ENCODE data around the gene DDHD1. TPM values are rescaled to one million over a fixed set of nuclear protein-coding genes. Genes with fewer than 3 reads are reported as not detected.

DDHD1 gene
- total RNA-seq, 4 donors from 2014 or later: 17.1 to 26.7 (median 23.3) TPM

- WGBS, 2 donors: 50 to 52% methylated on average over 4 of the region's 4 CpGs
- H3K9me3 ChIP-seq: no peaks in the 10 kb centered on the region
- H3K4me3 ChIP-seq: no peak overlapping the region
- H3K36me3 ChIP-seq: no peaks in the 10 kb centered on the region
- no peak for DNase-seq (ENCODE audit: low spot score in 2 of 2)
- H3K4me1 ChIP-seq: peaks cover 4 to 34% (median 18%) of the 10 kb centered on the region in 4 donors
- peak overlapping the region in 1 of 4 donors; percentile 22 for H3K27ac ChIP-seq
- no peaks in the 10 kb centered on the region for H3K27me3 ChIP-seq
- no peak for TF ChIP-seq EP300 (IDR thresholded peaks at IDR 0.05)
- TF ChIP-seq POLR2A (IDR thresholded peaks at IDR 0.05): no peak
- TF ChIP-seq CTCF (IDR thresholded peaks at IDR 0.05): no peak
These were observed 146.1 kb downstream of the DDHD1 start for GRCh38 chr14:53006931-53007562.

DNA sequence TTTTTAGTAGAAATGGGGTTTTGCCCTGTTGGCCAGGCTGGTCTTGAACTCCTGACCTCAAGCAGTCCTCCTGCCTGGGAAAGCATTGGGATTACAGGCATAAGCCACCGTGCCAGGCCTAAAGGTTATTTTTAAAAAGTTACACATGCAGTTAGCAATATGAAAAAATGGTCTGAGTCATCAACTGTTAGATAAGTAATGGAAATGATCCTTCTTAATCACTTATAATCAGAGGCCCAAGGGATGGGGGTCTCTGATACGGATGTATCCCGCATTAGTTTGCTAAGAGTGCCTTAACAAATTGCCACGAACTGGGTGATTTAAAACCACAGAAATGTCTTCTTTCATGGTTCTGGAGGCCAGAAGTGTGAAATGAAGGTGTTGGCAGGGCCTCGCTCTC, 148.1 kb downstream of the DDHD1 start:
- Histone ChIP-seq H3K36me3 (no peaks in the 10 kb centered on the region), H3K9me3 (no peaks in the 10 kb centered on the region), H3K4me1 (peaks cover 0 to 20% (median 6%) of the 10 kb centered on the region in 4 donors), H3K27ac (no peak overlapping the region), H3K4me3 (no peak overlapping the region), H3K27me3 (no peaks in the 10 kb centered on the region)
- TF ChIP-seq EP300 (IDR thresholded peaks at IDR 0.05): no peak
- no peak for TF ChIP-seq CTCF (IDR thresholded peaks at IDR 0.05)
- no peak for TF ChIP-seq POLR2A (IDR thresholded peaks at IDR 0.05)
- DNase-seq (ENCODE audit: low spot score in 2 of 2): no peak
- WGBS, 2 donors: 84 to 89% methylated on average over 5 of the region's 5 CpGs

DNA sequence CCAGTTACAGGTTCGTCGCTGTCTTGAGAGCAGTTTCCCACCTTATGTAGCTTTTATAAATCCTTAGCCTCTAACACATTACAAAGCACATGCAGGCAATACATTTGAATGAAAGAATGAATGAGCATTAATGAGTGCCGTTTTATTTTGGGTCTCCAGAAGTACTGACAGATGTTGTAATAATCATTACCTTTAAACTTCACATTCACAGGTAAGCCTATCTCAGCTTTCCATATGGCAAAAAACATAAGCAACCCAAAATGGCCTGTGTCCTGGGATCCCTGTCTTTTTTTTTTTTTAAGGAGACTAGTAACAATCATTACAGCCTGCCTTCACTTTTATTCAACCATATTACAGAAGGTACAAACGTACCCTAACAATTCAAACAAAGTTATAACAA, 149.3 kb downstream of the DDHD1 start:
- Histone ChIP-seq H3K4me1 (peaks cover 0 to 17% (median 4%) of the 10 kb centered on the region in 4 donors), H3K27ac (no peak overlapping the region), H3K27me3 (no peaks in the 10 kb centered on the region), H3K36me3 (no peaks in the 10 kb centered on the region), H3K9me3 (no peaks in the 10 kb centered on the region), H3K4me3 (no peak overlapping the region)
- WGBS, 2 donors: 80 to 97% methylated on average over 4 of the region's 4 CpGs
- TF ChIP-seq EP300 (IDR thresholded peaks at IDR 0.05) (no peak), CTCF (IDR thresholded peaks at IDR 0.05) (no peak), POLR2A (IDR thresholded peaks at IDR 0.05) (no peak)
- DNase-seq (ENCODE audit: low spot score in 2 of 2): no peak

GRCh38 chr14:53002576-53002975, 150.5 kb downstream of the DDHD1 start:
- 47% methylated on average over 5 of the region's 5 CpGs for WGBS, 2 donors
- H3K27ac ChIP-seq: peak overlapping the region in 3 of 4 donors; percentile 19 to 66 (median 42)
- TF ChIP-seq CTCF (IDR thresholded peaks at IDR 0.05) (no peak), EP300 (IDR thresholded peaks at IDR 0.05) (no peak), POLR2A (IDR thresholded peaks at IDR 0.05) (no peak)

DNA sequence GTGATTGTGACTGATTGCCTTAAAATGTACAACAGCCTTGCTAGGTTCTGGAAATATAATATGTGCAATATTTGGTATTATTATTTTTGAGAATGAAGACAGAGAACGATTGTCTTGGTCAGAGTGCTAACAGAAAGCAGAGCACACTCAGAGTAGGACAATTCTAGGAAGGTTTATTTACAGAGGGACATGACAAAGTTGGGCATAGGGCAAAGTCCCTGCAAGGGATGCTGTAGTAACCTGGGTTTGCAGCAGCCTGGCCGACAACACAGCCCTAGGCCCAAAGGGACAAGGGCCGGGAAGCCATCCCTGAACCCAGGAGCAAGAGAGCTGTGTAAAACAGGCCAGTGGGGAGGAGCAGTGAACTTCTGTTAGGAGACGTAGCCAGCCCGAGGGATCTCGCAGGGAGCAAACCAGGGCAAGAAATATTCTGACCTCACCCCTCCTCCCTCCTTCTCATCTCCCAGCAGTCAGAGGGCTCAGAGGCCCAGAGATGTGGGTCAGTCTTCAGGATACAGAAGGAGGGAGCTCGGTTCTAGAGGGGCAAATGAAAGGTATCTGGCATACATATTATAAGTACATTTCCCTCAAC, 151.2 kb downstream of the DDHD1 start:
- Histone ChIP-seq H3K27me3 (no peaks in the 10 kb centered on the region), H3K4me1 (peaks cover 0 to 26% (median 4%) of the 10 kb centered on the region in 4 donors), H3K9me3 (no peaks in the 10 kb centered on the region), H3K4me3 (no peak overlapping the region), H3K27ac (peak overlapping the region in 2 of 4 donors; percentile 42 to 66), H3K36me3 (no peaks in the 10 kb centered on the region)
- no peak for DNase-seq (ENCODE audit: low spot score in 2 of 2)
- WGBS, 2 donors: 18 to 26% methylated on average over 7 of the region's 7 CpGs
- TF ChIP-seq EP300 (IDR thresholded peaks at IDR 0.05) (no peak), POLR2A (IDR thresholded peaks at IDR 0.05) (no peak), CTCF (IDR thresholded peaks at IDR 0.05) (no peak)

More at GRCh38 chr14:53002576-53002975, 150.5 kb downstream of the DDHD1 start:
- no peaks in the 10 kb centered on the region for H3K9me3 ChIP-seq
- no peak for DNase-seq (ENCODE audit: low spot score in 2 of 2)
- H3K27me3 ChIP-seq: no peaks in the 10 kb centered on the region
- H3K36me3 ChIP-seq: no peaks in the 10 kb centered on the region
- no peak overlapping the region for H3K4me3 ChIP-seq
- peaks cover 0 to 26% (median 4%) of the 10 kb centered on the region in 4 donors for H3K4me1 ChIP-seq
